Measurements from ENCODE around the gene MFNG.

Gene MFNG

DNA sequence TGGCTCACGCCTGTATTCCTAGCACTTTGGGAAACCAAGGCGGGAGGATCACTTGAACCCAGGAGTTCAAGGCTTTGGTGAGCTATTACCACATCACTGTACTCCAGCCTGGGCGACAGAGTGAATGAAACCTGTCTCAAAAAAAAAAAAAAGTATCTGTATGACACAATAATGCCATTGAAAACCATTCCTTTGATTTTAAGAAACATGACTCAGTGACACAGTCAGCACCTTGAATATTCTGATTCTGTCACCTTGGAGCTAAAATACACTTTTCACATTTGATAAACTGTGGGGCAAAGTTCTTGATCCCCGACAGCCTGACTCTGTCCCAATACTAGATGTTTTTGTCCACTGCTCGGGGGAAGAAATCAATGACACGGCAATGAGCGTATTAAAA, 42.2 kb downstream of the MFNG start:
- DNase-seq: no peak

DNA sequence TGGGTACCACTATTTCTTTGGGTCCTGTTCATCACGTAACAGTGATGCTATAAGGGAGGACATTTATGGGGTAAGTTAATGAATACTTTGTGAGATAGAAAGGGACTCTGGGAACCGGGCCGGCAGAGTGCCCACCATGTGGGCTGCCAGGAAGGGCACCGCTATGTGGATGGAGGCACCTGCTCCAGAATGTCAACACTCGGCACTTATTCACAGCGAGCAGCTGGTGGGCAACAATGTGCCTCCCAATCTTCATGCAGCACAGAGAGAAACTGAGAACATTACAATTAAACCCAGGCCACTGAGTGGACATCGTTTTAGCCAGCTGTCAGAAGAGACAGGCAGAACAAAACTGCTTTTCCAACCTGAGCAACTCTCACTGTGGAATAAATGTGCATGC, 43.1 kb downstream of the MFNG start:
- no peak for DNase-seq

DNA sequence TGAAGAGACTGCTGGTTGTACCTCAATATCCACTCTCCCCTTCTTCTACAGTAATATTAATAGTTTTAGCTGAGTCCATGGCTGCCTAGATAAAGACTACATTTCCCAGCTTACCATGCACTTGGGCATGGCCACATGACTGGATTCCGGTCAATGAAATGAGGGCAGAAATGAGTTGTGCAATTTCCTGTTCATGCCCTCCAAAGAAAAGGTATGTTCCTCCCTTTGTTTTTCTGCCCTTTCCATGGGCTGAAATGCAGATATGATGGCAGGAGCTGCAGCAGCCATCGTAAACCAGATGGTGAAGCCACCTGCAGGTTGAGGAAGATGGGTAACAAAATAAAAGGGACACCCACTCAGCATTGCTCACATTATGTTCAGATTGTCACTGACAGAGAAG, 43.6 kb downstream of the MFNG start:
- DNase-seq: no peak

DNA sequence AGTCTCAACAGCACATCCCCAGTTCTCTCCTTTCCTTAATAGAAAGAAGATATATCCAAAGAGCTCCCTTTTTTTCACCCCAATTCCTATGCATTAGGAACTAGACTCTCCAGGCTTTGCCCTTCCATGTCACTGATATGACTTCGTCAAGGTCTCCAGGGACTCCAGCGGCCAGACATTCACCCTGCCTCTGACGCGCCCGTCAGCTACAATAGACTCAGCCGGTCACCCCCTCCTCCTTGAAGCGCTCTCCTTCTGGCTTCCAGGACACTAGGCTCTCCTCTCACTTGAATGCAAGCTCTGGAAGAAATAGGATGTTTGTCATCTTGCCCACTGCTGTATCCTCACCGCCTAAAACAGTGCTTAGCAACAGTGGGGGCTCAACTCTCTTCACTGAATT, 44.0 kb downstream of the MFNG start:
- no peak for DNase-seq

DNA sequence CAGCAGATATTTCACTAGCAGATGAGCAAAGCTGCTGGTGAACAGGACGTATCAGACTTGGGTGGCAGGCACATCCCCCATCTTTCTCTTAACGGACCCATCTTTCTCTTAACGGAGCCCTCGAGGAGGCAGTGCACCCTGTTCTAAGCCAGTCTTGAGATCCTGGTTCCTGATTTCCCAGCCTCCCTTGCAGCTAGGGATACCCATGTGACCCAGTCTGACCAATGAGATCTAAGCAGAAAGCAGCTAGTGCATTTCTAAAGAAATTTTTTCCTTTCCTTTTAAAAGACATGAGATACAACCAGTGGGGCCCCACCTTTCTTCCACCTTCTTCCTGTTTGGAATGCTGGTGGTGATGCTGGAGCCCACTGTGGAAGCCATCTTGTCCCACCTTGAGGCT, 45.3 kb downstream of the MFNG start:
- no peak for DNase-seq

DNA sequence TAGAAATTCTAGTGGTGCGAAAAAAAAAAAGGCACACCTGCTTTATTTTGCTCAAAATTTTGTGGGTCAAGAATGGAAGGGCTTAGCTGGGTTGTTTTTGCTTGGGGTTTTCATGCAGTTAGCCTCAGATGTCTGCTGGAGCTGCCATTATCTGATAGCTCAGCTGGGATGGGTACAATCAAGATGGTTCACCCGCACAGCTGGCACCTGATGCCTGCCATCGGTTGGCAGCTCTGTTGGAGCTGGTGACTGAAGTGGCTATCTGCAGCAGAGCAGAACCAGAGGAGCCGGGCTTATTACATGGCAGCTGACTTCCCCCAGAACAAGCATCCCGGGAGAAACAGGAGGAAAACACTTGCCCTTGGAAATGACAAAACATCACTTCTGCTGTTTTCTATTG, 46.8 kb downstream of the MFNG start:
- DNase-seq: no peak

DNA sequence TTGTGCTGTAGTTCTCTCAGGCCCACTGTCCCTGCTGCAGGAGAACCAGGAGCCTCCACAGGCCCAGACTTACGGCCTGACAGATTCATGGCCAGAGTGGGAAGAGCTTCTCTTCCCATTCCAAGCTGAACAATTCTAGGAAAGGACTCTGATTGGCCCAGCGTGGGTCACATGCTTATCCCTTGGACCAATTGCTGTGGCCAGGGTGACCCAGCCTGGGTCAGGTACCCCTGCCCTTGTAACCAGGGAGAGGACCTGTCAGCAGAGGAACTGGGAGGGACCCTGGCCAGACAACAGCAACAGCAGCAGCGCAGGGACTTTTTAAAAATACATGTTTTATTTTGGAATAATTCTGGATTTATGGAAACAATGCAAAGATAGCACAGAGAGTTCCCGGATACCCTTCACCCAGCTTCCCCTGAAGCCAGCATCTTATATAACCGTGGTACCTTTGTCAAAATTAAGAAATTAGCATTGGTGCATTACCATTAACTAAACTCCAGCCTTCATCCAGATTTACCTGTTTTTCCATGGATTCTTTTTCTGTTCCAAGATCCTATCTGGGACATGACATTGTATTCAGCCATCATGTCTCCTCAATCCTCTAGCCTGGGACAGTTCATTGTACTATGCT, 50.1 kb downstream of the MFNG start:
- no peak for DNase-seq

DNA sequence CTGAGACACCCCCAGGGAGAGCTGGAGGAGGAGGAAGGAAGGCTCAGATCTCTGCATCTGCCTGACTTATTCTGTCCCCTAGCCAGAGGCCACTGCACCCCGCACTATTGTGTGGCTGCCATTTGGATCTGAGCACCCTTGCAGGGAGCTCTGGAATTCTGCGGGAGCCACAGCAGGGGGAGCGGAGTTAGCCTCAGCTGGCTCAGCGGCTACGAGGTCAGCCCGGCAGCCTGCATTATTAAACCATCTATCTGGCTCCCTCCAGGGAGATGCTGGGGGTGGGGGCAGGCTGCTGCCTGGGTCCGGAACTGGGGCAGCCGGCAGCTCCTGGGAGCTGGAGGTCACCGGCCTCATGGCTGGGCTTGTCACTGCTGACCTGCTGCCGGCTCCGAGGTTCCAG, 52.4 kb downstream of the MFNG start:
- no peak for DNase-seq

DNA sequence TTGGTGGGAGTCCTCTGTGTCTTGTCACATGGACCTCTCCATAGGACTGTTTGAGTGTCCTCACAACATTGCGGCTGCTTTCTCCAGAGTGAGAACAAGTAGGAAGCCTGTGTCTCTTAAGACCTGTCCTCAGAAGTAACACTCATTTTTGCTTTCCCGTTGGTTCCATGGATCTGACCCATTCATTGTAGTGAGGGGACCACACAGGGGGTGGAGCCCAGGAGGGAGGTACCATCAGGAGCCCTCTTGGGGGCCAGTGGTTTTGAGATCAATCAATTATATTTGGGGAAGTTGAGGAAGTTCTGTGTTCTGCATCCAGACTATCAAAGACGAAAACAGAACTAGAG, 53.5 kb downstream of the MFNG start:
- DNase-seq: no peak

DNA sequence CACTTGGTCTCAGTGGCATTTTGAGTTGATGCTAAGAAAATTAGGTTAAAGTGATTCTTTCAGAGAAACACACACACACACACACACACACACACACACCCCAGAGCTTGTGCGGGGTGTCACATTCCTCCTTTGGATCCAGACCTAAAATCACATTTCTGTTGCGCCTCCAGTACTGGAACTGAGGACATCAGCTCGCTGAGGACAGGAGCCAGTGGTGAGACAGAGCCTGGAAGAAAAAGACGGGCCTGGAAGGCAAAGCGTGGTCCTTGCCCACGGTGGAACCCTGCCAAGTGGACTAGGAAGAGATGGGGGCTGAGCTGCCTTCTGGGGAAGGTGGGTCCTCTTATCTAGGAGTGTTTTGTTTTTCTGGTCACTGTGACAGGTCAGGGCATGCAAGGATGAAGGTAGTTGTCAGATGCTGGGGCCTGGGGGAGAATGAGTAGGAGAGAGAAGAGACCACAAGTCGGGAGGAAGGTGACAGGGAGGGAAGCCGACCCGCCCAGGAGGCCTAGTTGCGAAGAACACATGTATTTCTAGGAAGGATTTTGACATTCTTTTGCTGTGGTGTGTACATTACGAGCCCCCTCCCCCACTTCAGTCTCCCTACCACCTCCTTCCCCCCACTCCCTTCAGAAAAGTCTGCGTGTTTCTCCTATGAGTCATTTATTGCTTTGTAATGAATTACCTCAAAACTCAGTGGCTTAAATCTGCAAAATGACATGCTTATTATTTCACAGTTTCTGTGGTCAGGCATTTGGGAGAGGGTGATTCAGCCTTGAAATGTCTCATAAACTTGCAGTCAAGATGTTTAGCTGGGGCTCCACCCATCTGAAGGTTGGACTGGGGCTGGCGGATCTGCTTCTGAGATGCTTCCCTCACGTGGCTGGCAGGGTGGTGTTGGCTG, 54.1 kb downstream of the MFNG start:
- no peak for DNase-seq

DNA sequence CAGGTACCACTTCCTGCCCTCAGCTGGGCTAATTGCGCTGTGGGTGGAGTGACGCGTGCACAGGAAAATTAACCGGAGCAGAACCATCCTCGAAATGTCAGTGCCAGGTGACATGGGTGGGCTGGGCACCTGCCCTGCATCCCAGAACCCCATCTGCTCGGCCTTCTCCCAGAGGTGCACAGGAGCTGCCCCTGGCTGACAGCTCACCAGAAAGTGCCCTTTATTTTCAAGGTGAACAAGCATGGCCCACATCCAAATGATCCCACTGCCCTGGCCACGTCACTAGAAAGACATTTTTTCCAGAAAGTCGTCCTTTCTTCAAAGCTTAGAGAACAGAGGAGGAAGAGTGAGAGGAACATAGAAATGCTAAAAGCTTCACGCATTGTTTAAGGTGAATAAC, 54.8 kb downstream of the MFNG start:
- DNase-seq: no peak

DNA sequence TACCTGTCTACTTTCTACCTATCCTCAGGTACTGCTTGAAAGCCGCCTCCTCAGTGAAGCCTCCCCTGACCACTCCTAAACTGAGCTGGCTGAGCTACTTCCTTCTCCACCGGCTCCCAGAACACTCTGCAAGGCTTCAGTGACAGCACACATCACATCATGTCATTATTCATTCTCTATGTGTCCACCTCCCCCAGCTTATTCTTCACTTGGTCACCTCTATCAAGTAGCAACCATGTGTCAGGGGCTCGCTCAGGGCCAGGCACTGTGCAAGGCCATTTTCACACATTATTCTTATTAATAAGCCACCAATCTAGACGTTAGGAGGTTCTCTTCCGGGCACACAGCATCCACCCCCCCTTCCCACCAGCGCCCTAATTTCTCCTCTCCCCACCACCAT, 55.2 kb downstream of the MFNG start:
- no peak for DNase-seq

DNA sequence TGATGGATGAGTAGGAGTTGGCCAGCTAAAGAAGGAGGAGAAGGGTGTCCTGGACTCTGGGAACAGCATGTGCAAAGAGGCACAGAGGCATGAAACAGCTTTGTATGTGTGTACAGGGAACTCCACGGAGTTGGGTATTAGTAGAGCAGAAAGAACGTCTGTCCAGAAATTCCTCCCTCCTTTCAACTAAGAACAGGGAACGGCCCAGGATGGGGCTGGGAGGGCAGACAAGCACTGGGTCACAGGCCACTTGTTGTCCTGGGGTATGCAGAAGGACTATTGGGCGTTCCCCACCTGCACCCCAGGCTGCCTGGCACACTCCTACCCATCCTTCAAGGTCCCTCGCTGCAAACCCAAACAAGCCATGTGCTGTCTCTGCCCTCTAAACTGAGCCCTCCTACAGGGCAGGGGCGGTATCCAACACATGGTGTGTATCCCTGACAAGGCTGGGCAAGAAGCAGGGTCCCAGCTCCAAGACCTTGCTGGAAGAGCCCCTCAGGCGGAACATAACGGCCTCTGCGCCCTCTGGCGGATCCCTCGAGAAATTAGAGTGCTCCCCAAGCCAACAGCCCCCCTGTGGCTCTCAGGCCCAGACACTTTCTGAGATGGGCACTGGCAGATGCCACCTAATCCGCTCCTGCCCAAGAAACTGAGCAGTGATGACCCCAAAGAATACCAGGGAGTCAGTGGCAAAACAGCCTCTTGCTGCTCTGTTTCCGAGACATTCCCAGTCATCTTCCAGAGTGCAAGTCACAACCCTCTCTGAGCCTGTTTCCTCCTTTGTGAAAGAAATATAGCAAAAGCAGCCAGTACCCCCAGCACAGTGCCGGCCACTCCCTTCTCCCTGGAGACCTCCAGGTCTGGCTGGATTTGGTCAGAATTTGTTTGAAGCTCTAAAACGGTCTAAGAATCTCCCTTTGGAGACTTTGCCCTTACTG, 57.3 kb downstream of the MFNG start:
- no peak for DNase-seq

DNA sequence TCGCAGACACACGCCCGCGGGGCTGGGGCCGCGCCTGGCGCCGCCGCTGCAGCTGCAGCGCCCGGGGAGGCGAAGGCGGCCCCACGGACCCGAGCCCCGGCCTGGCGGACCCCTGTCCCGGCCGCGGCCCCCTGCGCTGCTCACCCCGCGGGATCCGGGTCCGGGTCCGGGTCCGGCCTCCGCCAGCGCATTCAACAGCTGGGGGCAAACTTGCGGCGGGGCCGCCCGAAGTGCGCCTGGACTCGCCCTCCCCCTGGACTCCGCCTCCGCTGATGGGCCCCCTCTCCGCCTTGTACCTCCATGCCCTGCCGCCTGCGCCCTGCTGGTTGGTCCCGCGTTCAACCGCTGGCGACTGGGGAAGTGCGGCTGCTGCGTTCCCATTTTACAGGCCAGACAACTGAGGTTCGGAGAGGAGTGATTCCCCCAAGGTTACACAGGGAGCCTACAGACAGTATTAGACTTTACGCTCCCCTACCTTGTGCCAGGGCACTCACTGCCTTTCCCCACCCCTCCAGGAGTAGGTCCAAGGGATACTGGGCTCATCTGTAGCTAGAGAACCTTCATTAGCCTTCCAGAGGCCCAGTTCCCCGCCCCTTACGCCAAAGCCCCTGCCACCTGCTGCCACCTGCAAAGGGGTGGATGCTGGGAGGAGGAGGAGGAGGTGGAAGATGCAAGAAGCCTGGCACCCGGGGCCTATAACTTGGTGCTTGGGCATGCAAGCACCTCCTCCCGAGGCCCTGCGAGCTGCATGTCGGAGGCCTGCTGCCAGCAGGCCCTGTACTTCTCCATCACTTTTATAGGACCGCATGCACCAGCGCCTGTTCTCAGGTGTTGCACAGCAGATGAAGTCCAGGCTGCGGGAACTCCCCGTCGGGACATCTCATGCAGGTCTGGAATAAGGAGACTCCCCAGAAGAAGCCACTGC, 58.2 kb downstream of the MFNG start:
- DNase-seq: no peak

DNA sequence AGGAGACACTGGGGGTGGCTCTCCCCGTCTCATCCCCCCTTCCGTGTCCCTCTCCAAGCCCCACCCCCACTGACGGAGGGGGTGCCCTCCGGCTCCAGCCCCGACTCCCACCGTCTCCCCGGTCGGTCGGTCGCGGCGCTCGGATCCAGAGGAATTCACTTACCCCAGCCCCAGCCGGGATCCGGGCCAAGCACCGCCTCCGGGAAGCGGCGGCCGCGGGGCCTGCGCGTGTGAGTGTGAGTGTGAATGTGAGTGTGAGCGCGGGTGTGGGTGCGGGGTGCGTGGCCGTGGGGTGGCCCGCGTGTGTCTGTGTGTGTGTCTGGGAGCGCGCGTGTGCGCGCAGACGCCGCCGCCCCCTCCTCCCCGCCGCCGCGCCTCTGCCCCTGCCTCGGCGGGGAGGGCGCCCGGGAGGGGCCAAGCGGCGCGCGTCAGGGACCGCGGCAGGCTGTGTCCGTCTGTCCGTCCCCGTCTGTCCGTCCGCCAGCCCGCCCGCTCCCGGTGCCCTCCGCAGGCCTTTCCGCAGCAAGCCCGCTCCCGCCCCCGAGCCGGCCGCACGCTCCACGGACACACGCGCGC, 59.0 kb downstream of the MFNG start, which contains the start of gene ELFN2:
Gene ELFN2, minus strand, starts transcription at position 345 of the 576 bp plus-strand sequence. CDS start 51,945 bp downstream, outside the sequence.
- DNase-seq: no peak

DNA sequence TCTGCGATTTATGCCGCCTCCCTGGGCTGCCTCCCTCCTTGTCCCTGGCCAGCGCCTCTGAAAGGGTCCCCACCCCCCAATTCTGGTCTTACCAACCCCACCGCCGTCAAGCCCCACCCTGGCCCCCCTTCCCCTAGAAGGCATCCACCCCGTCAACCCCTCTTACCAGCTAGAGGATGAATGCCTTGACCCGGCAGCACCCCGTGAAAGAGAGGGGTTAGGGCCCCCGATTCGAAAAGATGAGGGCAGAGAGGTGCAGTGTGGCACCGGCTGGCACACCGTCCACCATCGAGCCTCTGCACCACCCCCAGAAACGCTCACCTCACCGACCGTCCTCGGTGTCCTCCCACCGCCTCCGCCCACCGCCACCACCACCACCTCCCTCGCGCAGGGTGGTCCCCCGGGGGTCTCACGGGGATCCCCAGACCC, 59.5 kb downstream of the MFNG start:
- DNase-seq: no peak

DNA sequence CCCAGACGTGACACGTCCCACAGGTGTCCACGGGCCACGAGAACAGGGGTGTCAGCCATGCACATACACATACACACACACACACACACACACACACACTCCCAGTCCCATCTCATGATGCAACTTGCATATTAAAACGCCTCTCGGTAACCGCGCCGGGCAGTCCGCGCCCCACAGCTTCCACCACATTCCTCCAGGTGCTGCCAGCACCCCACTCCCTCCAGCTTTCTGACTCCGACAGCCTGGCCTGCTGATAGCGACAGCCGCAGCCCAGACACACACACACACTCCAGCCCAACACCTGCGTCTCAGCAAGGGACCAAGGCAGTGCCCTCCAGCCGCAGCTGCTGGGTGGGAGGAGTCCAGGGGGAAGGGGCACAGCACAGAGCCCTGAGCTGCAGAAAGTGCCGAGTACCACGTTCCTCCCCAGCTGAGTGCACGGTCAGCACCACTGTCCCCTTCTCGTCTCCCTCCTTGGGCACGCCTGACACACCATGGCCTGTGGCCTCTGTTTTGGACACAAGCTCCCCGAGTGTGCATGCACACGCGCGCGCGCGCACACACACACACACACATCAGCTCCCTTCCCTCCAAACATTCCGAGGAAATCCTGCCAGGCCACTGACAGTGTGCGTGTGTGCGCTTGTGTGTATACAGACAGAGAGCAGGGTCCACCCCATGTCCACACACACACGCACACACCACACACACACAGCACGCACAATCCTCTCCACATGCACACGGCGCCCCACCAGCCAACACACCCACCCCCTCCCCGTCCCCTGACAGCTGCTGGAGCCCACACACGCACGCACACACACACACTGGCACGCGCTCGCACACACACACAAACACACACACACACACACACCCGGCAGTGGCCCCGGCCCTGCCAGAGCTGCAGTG, 60.1 kb downstream of the MFNG start:
- DNase-seq: no peak

DNA sequence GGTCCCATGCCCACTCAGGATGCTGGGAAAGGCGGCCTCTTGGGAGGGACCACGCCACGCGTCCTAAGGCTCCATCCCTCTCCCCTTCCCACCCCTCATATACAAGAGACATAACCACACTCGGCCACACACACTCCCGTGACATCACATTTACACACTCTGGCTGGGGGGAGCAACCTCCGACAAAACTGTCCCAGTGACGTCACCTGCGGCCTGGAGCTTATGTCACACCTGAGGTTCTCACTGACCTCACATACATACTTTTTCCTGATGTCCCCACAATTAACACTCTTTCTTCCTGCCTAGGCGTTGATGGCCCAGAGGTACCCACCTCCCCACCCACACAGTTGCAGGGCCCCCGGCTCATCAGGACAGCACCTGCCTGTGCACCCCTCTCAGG, 60.8 kb downstream of the MFNG start:
- no peak for DNase-seq

DNA sequence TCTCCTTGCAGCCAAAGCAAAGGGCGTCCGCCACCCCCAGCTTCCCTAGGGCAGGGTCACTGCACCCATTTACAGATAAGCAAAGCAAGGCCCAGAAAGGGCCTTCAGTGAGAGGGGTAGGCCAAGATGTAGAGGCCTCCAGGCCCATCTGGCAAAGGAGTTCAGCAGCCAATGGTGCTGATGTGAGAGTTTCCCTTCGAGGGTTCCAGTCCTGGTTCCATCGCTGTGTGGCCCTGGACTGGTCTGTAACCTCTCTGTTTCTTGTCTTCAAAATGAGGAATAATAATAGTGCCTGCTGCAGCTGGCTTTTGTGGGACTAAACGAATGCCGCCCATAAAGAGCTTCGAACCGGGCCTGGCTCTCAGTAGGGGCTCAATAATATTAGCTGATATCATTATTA, 62.9 kb downstream of the MFNG start:
- no peak for DNase-seq

DNA sequence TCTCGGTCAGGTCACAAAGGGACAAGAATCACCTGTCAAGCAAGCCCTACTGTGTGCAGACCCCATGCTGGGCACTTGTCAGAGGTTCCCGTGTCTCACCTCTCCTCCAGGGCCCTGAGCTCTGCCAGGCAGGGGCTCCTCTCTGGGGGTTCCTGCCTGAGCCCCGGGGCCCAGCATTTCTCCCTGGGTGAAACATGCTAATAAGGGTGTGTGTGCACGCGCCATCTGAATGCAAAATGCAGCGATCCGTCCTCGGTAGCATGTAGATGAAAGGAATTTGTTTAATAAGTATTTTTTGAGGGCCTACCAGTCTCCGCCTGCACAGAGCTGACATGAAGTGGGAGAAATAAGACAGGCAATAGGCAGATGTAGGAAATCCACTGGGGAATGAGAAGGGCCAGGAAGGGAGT, 64.7 kb downstream of the MFNG start:
- DNase-seq: no peak

All from NCI-H510A treated with DMSO at 0.1 percent for 48 hours (cell line).